ENCODE measurements around the gene AMN1. TPM values are rescaled to one million over a fixed set of nuclear protein-coding genes. Genes with fewer than 3 reads are reported as not detected.

AMN1 gene
- total RNA-seq, 1 experiment from 2014 or later: 12.1 TPM

- TF ChIP-seq USF2 (CRISPR knock-in tag; IDR thresholded peaks at IDR 0.05): no peak
- TF ChIP-seq ZNF219 (CRISPR knock-in tag; IDR thresholded peaks at IDR 0.05; ENCODE audit: borderline replicate concordance): no peak
- no peak for TF ChIP-seq ZNF532 (CRISPR knock-in tag; IDR thresholded peaks at IDR 0.05; ENCODE audit: borderline replicate concordance)
- TF ChIP-seq FOXP1 (CRISPR knock-in tag; IDR thresholded peaks at IDR 0.05; ENCODE audit: borderline replicate concordance): no peak
- no peak for TF ChIP-seq MXD4 (CRISPR knock-in tag; IDR thresholded peaks at IDR 0.05; ENCODE audit: borderline replicate concordance)
These were observed 43.0 kb downstream of the AMN1 start (continued) for GRCh38 chr12:31685801-31686200.

GRCh38 chr12:31682136-31682962, 46.5 kb downstream of the AMN1 start:
- ChIA-PET POLR2A (interaction anchor here (0.7 kb wide), 1 partner anchor 331 kb away, joined by 5 read pairs; no protein-coding TSS in a partner anchor), CTCF (interaction anchor here (0.7 to 1.9 kb wide), 9 partner anchors 19 to 662 kb away, joined by 3 to 6 read pairs (median 3); partner anchors contain the start of gene ETFBKMT)
- Mint-ChIP-seq H3K36me3 (peaks cover 37% of the 10 kb centered on the region), H3K4me1 (peaks cover 4% of the 10 kb centered on the region; the same call in 1 of the 2 replicates), H3K27ac (no peak overlapping the region), H3K9me3 (peaks cover 23% of the 10 kb centered on the region), H3K27me3 (ENCODE audit: low read depth) (no peaks in the 10 kb centered on the region), H3K4me3 (no peak overlapping the region)
- DNase-seq (ENCODE audit: low spot score): peak; percentile 73
- peak; percentile 100 for ATAC-seq
- TF ChIP-seq ETV6 (CRISPR knock-in tag; IDR thresholded peaks at IDR 0.05) (no peak), MXD4 (CRISPR knock-in tag; IDR thresholded peaks at IDR 0.05; ENCODE audit: borderline replicate concordance) (no peak), RORB (CRISPR knock-in tag; IDR thresholded peaks at IDR 0.05) (no peak), HMGA2 (CRISPR knock-in tag; IDR thresholded peaks at IDR 0.05) (no peak), HMGXB4 (CRISPR knock-in tag; IDR thresholded peaks at IDR 0.05) (no peak), ZNF532 (CRISPR knock-in tag; IDR thresholded peaks at IDR 0.05; ENCODE audit: borderline replicate concordance) (no peak), ARID4B (CRISPR knock-in tag; IDR thresholded peaks at IDR 0.05; ENCODE audit: borderline replicate concordance) (no peak), TEAD1 (CRISPR knock-in tag; IDR thresholded peaks at IDR 0.05) (peak; percentile 64; the same call in 1 of the 2 replicates), NR2C2 (CRISPR knock-in tag; IDR thresholded peaks at IDR 0.05) (no peak), CTCF (IDR thresholded peaks at IDR 0.05) (peak; percentile 61), ERG (CRISPR knock-in tag; IDR thresholded peaks at IDR 0.05) (no peak)
